Stimulated activated CD8-positive, alpha-beta memory T cell treated with anti-CD3 and anti-CD28 coated beads, Interleukin-4, amount 100 ng/mL, for 1 hour (primary cell): ENCODE measurements around the gene IFITM10.
A peak's percentile ranks its signal among the peaks of the same experiment; 100 is the strongest.

Experiments
- DNase-seq, 2 donors: peaks; one replicate each; pipeline ENCODE4 v3.0.0-alpha.2; 2020; ENCODE audit warnings: low read depth in 2 of 2, low spot score in 1 of 2

The IFITM10 gene

GRCh38 chr11:1763796-1764661 is 13.6 kb upstream of the IFITM10 start, which contains the start of gene CTSD:
Gene CTSD (minus strand): TSS chr11:1763927. CDS start chr11:1763859, 68 bp downstream.
- peak; percentile 73 to 82 for DNase-seq

GRCh38 chr11:1763336-1763795 is 13.0 kb upstream of the IFITM10 start:
- DNase-seq, result no peak

- no peak for DNase-seq
Measured at GRCh38 chr11:1762537-1763302, 12.3 kb upstream of the IFITM10 start.

DNA sequence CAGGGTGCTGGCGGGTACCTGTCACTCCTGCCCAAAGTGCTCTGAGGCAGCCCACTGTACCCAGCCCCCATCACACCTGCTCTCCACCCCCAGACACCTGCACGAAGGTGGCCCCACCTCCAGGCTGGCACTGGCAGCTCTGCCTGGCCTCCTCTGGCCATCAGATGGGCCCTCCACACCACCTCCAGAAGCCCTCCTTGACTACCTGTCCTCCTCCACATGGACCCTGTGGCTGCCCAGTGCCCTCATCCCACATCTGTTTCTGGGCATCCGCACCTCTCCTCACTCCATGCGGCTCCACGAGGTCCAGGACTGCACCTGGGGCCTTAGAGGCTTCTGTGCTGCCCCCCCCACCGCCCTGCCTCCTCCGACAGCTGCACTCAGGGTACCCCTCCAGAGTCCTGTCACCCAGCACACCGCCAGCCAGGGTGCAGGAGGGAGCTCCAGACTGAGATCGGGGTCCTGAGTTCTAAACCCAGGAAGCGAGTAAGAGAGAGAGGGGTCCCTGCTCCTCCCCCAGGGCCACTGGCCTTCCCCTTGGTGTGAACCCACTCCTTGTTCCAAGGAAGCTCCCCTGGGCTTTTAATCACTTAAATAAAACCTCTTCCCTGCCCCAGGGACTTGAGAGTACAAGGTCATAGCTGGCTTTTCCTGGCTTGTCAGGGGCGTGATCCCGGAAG is 11.6 kb upstream of the IFITM10 start:
- DNase-seq, result no peak

DNA sequence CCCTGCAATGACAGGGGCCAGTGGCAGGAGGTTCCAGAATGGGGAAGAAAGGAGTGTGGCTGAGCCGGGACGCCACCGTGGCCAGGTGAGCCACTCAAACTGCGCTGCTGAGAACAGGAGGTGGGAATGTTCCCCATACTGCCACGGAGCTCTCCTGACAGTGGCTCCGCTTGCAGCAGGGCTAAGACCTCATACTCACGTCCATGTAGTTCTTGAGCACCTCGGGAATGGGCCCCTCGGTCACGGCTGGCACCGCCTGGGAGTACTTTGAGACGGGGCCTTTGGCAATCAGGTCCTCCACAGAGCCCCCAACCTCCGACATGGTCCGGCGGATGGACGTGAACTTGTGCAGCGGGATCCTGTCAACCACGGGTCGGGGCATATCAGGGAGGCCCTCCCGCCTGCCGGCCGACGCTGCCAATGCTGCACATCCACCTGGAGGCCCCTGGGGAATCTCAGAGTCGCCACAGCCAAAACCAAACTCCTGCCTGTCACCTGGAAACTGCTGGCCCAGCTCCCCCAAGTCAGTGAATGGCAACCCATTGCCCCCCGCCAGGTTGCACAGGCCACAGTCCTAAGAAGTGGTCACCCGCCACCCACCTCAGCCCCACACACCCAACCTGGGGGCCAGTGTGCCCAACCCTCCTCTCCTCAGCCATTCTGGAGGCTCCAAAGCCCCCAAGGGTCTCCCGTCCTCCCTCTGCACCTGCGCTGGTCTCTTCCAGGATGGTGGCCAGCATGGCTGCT is 10.9 kb upstream of the IFITM10 start:
- DNase-seq, result no peak

DNA sequence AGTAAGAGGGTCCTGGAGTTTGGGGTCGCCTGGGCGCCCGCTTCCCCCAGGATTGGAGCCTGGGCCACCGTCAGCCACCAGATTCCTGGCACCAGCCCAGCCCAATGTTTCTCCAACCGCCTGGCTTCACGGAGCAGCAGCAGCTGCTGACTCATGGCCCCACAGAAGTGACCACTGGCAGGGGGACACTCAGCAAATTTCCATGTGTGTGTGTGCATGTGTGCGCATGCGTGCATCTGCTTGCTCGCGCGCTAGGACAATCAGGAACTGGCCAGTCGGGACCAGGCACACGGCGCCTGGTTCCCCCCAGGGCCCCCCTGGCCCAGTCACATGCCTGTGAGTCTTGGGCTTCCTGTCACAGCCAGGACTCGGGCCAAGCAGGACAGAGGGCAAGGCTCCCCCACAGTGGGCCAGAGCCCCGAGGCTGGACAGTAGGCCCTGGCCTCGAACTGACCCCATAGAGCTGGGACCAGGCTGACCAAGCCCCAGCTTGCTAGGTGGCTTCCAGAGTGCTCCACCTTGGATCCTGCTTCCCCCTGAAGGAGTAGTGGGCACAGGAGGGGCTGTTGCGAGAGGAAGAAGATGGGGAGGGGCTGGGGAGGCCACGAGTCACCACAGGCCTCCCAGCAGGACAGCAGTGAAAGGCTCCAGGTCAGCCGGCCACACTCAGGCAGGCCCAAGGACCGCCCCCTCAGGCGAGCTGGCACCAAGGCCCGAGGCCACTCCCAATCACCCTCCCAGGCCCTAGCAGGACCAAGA is 10.1 kb upstream of the IFITM10 start:
- DNase-seq, result no peak

DNA sequence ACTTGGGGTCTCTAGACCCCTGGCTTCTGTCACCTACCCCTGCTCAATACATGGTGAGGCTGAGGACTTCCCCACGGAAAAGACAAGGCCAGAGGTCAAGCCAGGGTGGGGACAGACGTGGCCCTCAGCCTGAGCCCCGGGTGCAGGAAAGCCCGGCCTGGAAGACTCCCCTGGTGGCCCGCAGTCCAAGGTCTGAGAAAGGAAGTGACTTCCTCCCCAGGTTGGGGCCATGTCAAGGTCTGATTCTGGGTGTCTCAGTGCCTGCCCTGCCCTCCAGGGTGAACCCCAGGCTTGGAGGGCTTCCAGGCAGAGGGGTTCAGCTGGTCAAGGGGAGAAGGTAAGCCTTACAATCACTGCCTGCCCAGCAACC is 9.4 kb upstream of the IFITM10 start:
- DNase-seq, result no peak

GRCh38 chr11:1759151-1759850 is 8.9 kb upstream of the IFITM10 start:
- DNase-seq, result no peak

- DNase-seq, result no peak
Measured at GRCh38 chr11:1758611-1759150, 8.3 kb upstream of the IFITM10 start.

DNA sequence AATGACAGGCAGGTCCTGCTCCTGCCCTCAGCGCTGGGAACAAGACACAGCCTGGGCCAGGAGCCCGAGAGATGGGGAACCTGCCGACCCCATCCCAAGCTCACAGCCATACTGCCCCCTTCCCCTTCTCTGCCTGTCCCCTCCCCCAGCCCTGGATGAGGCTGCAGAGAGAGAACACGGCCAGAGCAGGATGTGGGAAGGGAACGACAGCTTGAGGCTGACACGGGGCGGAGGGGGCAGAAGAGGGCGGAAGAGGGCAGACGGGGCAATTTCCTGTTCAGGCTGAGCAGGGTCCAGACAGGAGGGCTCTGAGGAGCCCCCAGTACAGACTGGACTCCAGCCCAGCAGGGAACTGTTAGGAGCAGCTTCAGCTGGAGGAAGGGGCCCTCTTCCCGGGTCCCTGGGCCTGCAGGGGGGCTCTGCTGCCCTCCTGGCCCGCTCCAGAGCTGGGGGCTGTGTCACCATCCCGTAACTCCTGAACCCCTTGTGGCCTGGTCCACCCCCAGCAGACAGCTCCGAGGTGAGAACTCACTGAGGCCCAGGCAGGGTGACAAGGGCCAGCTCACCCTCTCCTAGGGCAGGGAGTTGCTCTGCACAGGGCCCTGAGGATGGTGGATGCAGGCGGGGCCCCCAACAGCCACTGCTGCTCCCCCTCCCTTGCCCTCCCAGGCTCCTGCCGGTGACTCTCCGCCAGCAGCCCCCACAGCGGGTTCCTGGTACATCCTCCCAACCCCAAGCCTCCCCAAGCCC is 7.6 kb upstream of the IFITM10 start:
- peak; percentile 24 to 25 for DNase-seq

- no peak for DNase-seq
Measured at GRCh38 chr11:1756791-1757771, 6.7 kb upstream of the IFITM10 start.

- DNase-seq, result no peak
Measured at GRCh38 chr11:1755692-1756561, 5.5 kb upstream of the IFITM10 start.

DNA sequence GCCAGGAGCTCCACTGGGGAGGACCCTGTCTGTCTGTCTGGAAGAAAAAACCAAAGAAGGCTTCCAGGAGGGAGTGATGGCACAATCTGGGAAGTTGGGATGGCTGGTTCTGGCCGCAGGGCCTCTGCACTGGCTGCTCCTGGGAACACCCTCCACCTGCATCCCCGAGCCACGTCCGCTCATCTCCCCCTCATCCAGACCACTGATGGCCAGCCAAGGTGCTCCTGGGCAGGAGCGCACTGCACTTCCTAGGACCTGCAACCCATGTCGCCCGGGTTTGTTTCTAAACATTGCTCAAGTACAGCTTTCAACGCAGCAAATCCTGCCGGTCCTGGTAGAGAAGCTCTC is 4.9 kb upstream of the IFITM10 start:
- no peak for DNase-seq

GRCh38 chr11:1754376-1755150 is 4.2 kb upstream of the IFITM10 start:
- DNase-seq, result no peak

- DNase-seq, result no peak
Measured at GRCh38 chr11:1753929-1754305, 3.5 kb upstream of the IFITM10 start.
